ENCODE measurements around the gene TAS2R39. TPM values are rescaled to one million over a fixed set of nuclear protein-coding genes. Genes with fewer than 3 reads are reported as not detected.

TAS2R39 gene
- total and polyA plus RNA-seq, 4 donors: not detected

DNA sequence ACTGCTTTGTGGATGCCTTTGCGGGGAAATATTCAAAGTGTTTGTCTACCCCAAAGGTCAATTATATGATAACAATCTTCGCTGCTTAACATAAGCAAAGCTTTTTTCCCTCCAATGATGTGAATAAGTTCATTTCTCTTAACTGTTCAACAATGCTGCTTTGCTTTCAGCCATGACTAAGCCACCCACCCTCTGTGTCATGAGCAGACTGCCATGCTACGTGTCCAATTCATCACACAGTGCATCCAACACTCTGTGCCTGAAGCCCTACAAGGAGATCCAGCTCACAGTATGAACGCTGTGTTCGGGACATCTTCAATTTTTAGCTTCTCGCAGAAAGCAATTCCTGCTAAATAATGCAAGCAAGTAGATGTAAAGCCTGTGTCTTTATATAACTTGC lies 32.9 kb downstream of the TAS2R39 start:
- no peaks in the 10 kb centered on the region for H3K27me3 ChIP-seq (ENCODE audit: control insufficient read depth in 4 of 4, insufficient read depth in 4 of 4, low read length in 3 of 4)
- no peak overlapping the region for H3K27ac ChIP-seq (ENCODE audit: low read depth in 1 of 2, low read length in 2 of 2)
- H3K36me3 ChIP-seq (ENCODE audit: control insufficient read depth in 4 of 4, insufficient read depth in 3 of 4, low read depth in 1 of 4, low read length in 3 of 4): no peaks in the 10 kb centered on the region
- H3K9me3 ChIP-seq (ENCODE audit: control insufficient read depth in 4 of 4, low read length in 3 of 4): no peaks in the 10 kb centered on the region
- 91% methylated on average over 6 of the region's 6 CpGs for WGBS
- TF ChIP-seq RAD21 (IDR thresholded peaks at IDR 0.05): no peak
- no peak for TF ChIP-seq TAF1 (conservative IDR thresholded peaks at IDR 0.05)
- no peak for TF ChIP-seq RXRA (IDR thresholded peaks at IDR 0.05)
- TF ChIP-seq NR2F2 (IDR thresholded peaks at IDR 0.05): no peak
- no peak for TF ChIP-seq HNF4A (conservative IDR thresholded peaks at IDR 0.05)
- no peak for TF ChIP-seq HNF4G (IDR thresholded peaks at IDR 0.05)
- TF ChIP-seq YY1 (IDR thresholded peaks at IDR 0.05): no peak
- TF ChIP-seq, protein P1, sequence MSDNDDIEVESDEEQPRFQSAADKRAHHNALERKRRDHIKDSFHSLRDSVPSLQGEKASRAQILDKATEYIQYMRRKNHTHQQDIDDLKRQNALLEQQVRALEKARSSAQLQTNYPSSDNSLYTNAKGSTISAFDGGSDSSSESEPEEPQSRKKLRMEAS (IDR thresholded peaks at IDR 0.05): no peak
- no peak overlapping the region for H3K4me3 ChIP-seq (ENCODE audit: low read depth in 1 of 3, low read length in 3 of 3)
- no peaks in the 10 kb centered on the region for H3K4me1 ChIP-seq (ENCODE audit: control insufficient read depth in 4 of 4, insufficient read depth in 4 of 4, low read length in 3 of 4)
- DNase-seq (ENCODE audit: low spot score): no peak
- H3K9ac ChIP-seq (ENCODE audit: low read depth in 1 of 2, low read length in 2 of 2): no peak overlapping the region

DNA sequence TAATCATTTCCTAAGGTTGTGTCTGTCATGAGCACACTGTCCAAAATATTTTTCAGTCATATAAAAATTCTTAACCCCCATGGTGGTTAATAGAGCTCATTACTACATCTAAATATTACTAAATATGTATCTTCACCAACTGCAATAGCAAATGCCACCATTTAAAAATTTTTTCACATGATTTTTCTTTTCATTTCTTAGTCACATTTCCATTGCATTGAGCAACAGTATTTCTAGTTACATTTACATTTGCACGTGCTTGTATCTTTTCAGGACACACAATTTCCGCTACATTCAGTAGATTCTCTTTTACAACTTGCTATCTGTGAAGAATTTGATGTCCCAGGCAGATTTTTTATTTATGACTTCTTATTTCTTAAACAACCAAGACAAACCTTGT lies 33.5 kb downstream of the TAS2R39 start:
- no peak overlapping the region for H3K9ac ChIP-seq (ENCODE audit: low read depth in 1 of 2, low read length in 2 of 2)
- H3K27me3 ChIP-seq (ENCODE audit: control insufficient read depth in 4 of 4, insufficient read depth in 4 of 4, low read length in 3 of 4): no peaks in the 10 kb centered on the region
- WGBS: 85% methylated on average over 2 of the region's 2 CpGs
- H3K27ac ChIP-seq (ENCODE audit: low read depth in 1 of 2, low read length in 2 of 2): no peak overlapping the region
- no peak overlapping the region for H3K4me3 ChIP-seq (ENCODE audit: low read depth in 1 of 3, low read length in 3 of 3)
- H3K9me3 ChIP-seq (ENCODE audit: control insufficient read depth in 4 of 4, low read length in 3 of 4): no peaks in the 10 kb centered on the region
- H3K4me1 ChIP-seq (ENCODE audit: control insufficient read depth in 4 of 4, insufficient read depth in 4 of 4, low read length in 3 of 4): no peaks in the 10 kb centered on the region
- no peak for DNase-seq (ENCODE audit: low spot score)
- no peaks in the 10 kb centered on the region for H3K36me3 ChIP-seq (ENCODE audit: control insufficient read depth in 4 of 4, insufficient read depth in 3 of 4, low read depth in 1 of 4, low read length in 3 of 4)
- no peak for TF ChIP-seq EGR1 (IDR thresholded peaks at IDR 0.05; ENCODE audit: low read depth in 2 of 2)
- TF ChIP-seq, protein P2, sequence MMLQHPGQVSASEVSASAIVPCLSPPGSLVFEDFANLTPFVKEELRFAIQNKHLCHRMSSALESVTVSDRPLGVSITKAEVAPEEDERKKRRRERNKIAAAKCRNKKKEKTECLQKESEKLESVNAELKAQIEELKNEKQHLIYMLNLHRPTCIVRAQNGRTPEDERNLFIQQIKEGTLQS (IDR thresholded peaks at IDR 0.05): no peak
- TF ChIP-seq, protein P1 (IDR thresholded peaks at IDR 0.05): no peak
- TF ChIP-seq, protein P3, sequence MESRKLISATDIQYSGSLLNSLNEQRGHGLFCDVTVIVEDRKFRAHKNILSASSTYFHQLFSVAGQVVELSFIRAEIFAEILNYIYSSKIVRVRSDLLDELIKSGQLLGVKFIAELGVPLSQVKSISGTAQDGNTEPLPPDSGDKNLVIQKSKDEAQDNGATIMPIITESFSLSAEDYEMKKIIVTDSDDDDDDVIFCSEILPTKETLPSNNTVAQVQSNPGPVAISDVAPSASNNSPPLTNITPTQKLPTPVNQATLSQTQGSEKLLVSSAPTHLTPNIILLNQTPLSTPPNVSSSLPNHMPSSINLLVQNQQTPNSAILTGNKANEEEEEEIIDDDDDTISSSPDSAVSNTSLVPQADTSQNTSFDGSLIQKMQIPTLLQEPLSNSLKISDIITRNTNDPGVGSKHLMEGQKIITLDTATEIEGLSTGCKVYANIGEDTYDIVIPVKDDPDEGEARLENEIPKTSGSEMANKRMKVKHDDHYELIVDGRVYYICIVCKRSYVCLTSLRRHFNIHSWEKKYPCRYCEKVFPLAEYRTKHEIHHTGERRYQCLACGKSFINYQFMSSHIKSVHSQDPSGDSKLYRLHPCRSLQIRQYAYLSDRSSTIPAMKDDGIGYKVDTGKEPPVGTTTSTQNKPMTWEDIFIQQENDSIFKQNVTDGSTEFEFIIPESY (IDR thresholded peaks at IDR 0.05): no peak
- no peak for TF ChIP-seq RXRA (IDR thresholded peaks at IDR 0.05)
- no peak for TF ChIP-seq SP1 (IDR thresholded peaks at IDR 0.05)
- TF ChIP-seq GABPA (IDR thresholded peaks at IDR 0.05 in 1 of 2, conservative IDR thresholded peaks at IDR 0.05 in 1 of 2): no peak
- TF ChIP-seq YY1 (IDR thresholded peaks at IDR 0.05): no peak
- TF ChIP-seq HNF4A (conservative IDR thresholded peaks at IDR 0.05): no peak
- TF ChIP-seq, protein P4, sequence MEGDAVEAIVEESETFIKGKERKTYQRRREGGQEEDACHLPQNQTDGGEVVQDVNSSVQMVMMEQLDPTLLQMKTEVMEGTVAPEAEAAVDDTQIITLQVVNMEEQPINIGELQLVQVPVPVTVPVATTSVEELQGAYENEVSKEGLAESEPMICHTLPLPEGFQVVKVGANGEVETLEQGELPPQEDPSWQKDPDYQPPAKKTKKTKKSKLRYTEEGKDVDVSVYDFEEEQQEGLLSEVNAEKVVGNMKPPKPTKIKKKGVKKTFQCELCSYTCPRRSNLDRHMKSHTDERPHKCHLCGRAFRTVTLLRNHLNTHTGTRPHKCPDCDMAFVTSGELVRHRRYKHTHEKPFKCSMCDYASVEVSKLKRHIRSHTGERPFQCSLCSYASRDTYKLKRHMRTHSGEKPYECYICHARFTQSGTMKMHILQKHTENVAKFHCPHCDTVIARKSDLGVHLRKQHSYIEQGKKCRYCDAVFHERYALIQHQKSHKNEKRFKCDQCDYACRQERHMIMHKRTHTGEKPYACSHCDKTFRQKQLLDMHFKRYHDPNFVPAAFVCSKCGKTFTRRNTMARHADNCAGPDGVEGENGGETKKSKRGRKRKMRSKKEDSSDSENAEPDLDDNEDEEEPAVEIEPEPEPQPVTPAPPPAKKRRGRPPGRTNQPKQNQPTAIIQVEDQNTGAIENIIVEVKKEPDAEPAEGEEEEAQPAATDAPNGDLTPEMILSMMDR (IDR thresholded peaks at IDR 0.05; ENCODE audit: low read depth, low read length, missing input control): no peak
- TF ChIP-seq FOXA1 (IDR thresholded peaks at IDR 0.05): no peak
- no peak for TF ChIP-seq FOXA2 (IDR thresholded peaks at IDR 0.05)
- no peak for TF ChIP-seq TAF1 (conservative IDR thresholded peaks at IDR 0.05)
- TF ChIP-seq HNF4G (IDR thresholded peaks at IDR 0.05): no peak
- TF ChIP-seq, protein P5, sequence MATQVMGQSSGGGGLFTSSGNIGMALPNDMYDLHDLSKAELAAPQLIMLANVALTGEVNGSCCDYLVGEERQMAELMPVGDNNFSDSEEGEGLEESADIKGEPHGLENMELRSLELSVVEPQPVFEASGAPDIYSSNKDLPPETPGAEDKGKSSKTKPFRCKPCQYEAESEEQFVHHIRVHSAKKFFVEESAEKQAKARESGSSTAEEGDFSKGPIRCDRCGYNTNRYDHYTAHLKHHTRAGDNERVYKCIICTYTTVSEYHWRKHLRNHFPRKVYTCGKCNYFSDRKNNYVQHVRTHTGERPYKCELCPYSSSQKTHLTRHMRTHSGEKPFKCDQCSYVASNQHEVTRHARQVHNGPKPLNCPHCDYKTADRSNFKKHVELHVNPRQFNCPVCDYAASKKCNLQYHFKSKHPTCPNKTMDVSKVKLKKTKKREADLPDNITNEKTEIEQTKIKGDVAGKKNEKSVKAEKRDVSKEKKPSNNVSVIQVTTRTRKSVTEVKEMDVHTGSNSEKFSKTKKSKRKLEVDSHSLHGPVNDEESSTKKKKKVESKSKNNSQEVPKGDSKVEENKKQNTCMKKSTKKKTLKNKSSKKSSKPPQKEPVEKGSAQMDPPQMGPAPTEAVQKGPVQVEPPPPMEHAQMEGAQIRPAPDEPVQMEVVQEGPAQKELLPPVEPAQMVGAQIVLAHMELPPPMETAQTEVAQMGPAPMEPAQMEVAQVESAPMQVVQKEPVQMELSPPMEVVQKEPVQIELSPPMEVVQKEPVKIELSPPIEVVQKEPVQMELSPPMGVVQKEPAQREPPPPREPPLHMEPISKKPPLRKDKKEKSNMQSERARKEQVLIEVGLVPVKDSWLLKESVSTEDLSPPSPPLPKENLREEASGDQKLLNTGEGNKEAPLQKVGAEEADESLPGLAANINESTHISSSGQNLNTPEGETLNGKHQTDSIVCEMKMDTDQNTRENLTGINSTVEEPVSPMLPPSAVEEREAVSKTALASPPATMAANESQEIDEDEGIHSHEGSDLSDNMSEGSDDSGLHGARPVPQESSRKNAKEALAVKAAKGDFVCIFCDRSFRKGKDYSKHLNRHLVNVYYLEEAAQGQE (IDR thresholded peaks at IDR 0.05): no peak
